ENCODE data around the gene ADGRL3.

- TF ChIP-seq POLR2A (IDR thresholded peaks at IDR 0.05; ENCODE audit: low read depth), result no peak
- no peak for TF ChIP-seq CTCF (IDR thresholded peaks at IDR 0.05)
- no peak for TF ChIP-seq EP300 (IDR thresholded peaks at IDR 0.05)
Observed at GRCh38 chr4:61921920-61922319, 721.8 kb downstream of the ADGRL3 start.

Measured in esophagus muscularis mucosa (tissue), 4 donors.